Activated T-cell treated with anti-CD3 and anti-CD28 coated beads for 24 hours (primary cell): Measurements from ENCODE around the gene SMIM36.
"Not testable (repeated sequence)": the region's sequence is repeated elsewhere in the genome, so short reads cannot be mapped to it uniquely, and the experiment has no call there.

ENCODE experiments used
- DNase-seq: peaks from one replicate; pipeline ENCODE4 v3.0.0-alpha.2; 2020; ENCODE audit warnings: low read depth

Gene SMIM36

DNA sequence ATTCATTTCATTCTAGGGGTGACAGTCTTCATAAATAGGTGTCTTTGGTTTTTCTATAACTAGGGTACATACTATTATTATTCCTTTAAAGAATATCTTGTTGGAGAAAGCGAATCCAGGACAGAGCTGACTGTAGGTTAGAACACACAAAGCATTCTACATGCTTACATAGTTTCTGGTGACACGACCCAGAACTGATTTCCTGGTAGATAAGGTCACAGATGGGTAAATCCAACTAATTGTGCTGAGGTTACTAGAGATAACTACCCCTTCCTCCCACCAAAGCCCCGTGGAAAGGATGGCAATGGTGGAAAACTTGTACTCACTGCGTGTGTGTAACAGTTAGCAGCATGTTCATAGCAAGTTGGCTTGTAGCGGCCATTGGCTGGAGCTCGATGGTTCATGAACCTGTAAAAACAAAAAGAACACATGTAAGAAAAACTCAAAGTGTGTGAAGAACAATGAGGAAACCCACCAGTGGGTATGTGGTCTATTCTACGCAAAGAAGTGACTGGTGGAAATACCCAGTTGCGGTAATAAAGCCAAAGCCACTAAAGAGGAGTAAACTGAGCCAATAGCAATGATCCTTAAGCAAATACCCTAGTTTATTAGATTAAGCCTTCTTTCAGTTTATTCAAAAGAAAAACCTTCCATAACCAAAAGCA, 97.3 kb downstream of the SMIM36 start:
- DNase-seq: no peak

DNA sequence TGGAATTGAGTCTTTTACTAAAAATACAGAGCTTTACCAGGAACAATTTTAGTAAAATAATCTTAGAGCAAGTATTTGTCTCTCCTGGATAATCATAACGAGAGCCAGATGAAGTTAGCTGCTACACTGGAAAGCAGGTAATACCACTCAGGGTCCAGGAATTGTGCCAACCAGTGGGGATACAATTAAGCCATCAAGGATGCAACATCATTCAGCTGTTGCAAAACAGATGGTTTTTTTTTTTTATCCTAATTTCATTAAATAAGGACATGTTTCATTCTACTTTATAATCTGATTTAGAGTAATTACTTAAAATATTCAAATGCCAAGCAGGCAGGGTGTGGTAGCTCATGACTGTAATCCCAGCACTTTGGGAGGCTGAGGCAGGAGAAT, 99.8 kb downstream of the SMIM36 start:
- DNase-seq: no peak

DNA sequence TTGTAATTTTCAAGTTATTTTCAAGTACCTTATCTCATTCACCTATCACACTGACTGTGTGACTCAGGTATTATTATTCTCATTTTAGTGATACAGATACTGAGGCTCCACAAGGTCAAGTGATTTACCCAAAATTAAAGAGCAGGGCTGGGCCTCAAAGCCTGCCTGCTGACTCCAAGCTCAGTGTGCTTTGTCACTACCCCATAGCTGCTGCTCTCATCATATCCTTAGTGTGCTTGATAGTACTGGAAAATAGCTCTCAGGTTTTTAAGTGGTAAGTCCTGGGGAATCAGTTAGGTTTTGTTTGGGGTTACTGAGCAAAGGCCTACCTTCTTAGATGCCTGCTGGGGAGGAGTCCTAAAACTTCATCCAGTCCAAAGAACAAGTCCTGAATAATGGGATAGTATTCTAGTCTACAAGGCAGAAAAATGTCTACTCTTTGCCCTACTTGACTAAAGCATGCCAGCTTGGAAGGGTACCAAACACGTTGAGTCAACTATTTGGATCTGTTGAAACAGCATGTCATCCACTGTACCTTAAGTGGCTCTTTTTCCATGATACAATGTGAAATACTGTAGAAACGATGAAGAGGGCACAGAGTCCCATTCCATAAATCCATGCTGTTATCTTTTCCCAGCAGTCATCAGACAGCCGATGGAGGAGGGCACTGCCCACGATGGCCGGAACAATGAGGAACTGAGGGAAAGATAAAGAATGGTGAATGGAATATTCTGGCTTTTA, 100.4 kb downstream of the SMIM36 start:
- no peak for DNase-seq

DNA sequence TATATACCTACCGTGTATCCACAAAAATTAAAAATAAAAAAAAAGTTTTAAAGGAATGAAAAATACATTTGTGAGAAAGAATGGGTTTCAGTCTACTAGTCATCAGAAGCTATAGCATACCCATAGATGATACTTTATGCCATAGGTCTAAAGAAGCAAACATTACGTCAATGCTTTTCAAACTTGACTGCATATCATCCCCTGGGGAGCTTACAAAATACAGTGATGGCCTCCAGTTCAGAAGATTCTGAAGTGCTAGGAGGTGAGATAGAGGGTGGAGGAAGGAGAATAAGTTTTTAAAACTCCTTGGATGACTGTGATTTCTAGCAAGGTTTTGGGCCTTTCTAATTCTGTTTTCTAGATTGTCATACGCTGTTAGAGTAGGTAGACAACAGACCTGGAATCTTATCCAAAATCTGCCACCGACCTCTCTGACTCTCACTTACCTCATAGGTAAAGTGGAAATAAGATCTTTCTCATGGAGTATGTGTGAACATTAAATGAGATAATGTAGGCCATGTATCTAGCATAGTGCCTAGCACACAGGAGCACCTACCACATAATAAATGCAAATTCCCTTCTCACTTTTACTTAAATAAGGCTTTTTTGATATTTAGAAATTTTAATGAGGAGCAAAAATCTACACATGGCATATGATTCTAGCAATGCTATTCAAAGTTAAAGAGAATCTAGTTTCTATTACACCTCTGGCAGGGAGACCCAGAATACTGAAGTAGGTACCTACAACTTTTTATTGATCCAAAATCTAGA, 102.0 kb downstream of the SMIM36 start:
- DNase-seq: no peak

DNA sequence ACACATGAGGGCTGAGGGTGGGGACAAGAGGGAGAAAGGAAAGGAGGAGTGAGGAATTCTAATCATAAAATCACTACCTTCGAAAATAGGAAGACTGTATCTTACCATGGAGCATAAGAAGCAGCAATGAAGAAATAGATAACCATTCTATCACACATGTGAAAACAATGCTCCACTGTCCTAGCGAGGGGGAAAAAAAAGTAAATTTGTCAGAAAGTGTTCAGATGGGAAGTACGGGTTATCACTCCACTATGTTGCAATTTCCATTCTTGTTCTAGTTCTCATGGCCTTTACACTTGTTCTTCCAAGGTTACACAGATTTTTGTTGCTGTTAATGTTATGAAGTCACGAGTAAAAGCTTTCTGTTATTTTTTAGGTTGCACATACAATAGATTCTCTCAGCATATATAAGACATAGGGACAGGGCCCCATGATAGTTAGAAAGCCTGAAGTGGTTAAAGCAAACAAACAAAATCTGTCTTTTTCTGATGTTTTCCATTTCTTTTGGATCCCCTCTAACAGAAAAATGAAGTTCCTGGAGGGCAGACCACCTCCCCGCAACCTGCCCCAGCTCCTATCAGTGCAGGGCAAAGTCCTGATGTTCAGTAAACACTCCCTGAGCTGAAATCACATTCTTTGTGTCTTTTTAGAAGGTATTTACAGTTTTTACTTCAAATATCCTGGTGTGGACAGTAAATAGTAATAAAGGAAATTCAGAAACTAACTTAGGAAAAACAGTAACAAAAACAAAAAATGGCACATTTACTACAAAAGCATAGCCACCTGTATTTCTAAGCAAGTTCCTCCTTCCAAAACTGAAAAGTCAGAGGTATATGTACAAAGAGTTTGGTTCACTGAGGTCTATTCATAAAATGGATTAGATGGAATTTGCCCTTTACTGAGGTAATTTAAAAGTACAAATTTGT, 103.3 kb downstream of the SMIM36 start:
- DNase-seq: no peak

DNA sequence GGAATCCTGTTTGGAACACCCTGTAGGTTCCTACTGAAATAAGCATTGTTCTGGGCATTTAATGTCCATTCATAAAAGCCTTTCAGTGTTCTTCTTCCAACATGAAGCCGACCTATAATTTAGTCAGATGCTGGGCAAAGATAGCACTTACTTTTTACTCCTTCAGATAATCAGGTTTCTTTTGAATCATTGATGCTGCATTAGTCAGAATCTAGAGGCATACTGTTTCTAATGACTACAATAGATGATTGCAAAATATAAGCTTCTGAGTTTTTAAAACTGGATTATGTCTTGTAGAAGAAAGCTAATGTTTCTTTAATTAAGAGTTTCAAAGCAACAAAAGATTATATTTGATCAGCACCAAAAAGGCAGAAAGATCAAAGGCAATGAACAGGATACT, 105.7 kb downstream of the SMIM36 start:
- no peak for DNase-seq

DNA sequence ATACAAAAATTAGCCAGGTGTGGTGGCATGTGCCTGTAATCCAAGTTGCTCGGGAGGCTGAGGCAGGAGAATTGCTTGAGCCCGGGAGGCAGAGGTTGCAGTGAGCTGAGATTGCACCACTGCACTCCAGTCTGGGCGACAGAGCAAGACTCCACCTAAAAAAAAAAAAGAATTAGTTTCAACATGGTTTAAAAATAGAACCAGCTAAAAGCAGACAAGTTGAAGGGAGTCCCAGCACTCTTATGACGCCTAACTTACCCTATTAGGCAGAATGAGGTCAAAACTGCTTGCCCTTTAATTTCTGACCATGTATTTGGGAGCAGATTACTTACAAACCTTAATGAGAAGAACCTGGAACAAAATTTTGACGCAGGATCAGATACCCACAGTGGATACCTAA, 107.1 kb downstream of the SMIM36 start:
- not testable (repeated sequence) for DNase-seq

DNA sequence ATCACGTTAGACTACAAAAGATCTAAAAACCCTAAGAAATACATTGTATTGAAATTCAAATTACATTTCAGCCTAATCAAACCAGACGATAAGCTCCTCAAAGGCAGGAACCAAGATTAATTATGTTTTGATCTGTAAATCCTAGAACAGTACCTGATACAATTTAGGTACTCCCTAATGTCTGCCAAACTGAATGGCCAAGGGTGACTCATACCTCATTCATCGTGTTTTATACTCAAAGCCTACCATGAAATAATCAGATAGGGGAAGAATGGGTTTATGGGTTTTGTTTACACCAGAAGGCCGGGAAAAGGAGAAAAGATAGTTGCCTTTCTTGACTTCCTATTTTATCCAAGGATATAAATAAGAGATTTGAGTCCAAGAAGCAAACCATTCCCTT, 108.9 kb downstream of the SMIM36 start:
- DNase-seq: no peak
